ENCODE measurements around the gene DYNC1LI1. TPM values are rescaled to one million over a fixed set of nuclear protein-coding genes. Genes with fewer than 3 reads are reported as not detected.

The DYNC1LI1 gene
- polyA plus RNA-seq, 1 donor (not counting 4 experiments of a cell fraction or from before 2014, with no cell fraction given) = 64.4 TPM

GRCh38 chr3:32544894-32545293, 25.8 kb downstream of the DYNC1LI1 start:
- Histone ChIP-seq H3K4me3 (ENCODE audit: control insufficient read depth in 2 of 3, extremely low read depth in 1 of 3, insufficient read depth in 2 of 3, low read depth in 1 of 3, low read length in 3 of 3) (no peak overlapping the region), H3K4me2 (ENCODE audit: control insufficient read depth, extremely low read depth, insufficient read depth, low read depth, low read length) (no peak overlapping the region), H3K4me1 (ENCODE audit: control insufficient read depth, extremely low read depth, insufficient read depth, low read length) (no peaks in the 10 kb centered on the region), H3K27ac (ENCODE audit: control insufficient read depth, insufficient read depth, low read length) (no peak overlapping the region), H3K27me3 (ENCODE audit: control insufficient read depth, extremely low read depth, insufficient read depth, low read length) (no peaks in the 10 kb centered on the region), H4K20me1 (ENCODE audit: control insufficient read depth, extremely low read depth, insufficient read depth, low read length) (no peaks in the 10 kb centered on the region), H3K9ac (ENCODE audit: control insufficient read depth, extremely low read depth, insufficient read depth, low read length) (no peak overlapping the region), H3K36me3 (ENCODE audit: control insufficient read depth in 2 of 2, extremely low read depth in 1 of 2, insufficient read depth in 2 of 2, low read length in 2 of 2) (no peaks in the 10 kb centered on the region), H2AFZ (ENCODE audit: control insufficient read depth, low read length) (no peak overlapping the region), H3K79me2 (ENCODE audit: control insufficient read depth, insufficient read depth, low read length) (peaks cover 34% of the 10 kb centered on the region), H3K9me1 (ENCODE audit: control insufficient read depth, extremely low read depth, insufficient read depth, low read length) (no peaks in the 10 kb centered on the region), H3K9me3 (ENCODE audit: control insufficient read depth, low read depth, low read length) (no peaks in the 10 kb centered on the region)
- peak; percentile 34 for FAIRE-seq
- no peak for DNase-seq (ENCODE audit: low read depth, low spot score)
- dilution Hi-C loops (cut with MboI; ENCODE audit: extremely low pct_ligation_motif_present, low sequenced_read_pairs) = no loop called here
- TF ChIP-seq EZH2 (IDR thresholded peaks at IDR 0.05; ENCODE audit: low read length) (no peak), CTCF (optimal IDR thresholded peaks at IDR 0.05 in 1 of 3, IDR thresholded peaks at IDR 0.05 in 1 of 3, conservative IDR thresholded peaks at IDR 0.05 in 1 of 3; ENCODE audit: extremely low read depth in 1 of 3, insufficient read depth in 2 of 3, low read length in 3 of 3) (no peak)

GRCh38 chr3:32542807-32543206, 27.9 kb downstream of the DYNC1LI1 start:
- Histone ChIP-seq H3K27ac (ENCODE audit: control insufficient read depth, insufficient read depth, low read length) (no peak overlapping the region), H3K9me3 (ENCODE audit: control insufficient read depth, low read depth, low read length) (no peaks in the 10 kb centered on the region), H2AFZ (ENCODE audit: control insufficient read depth, low read length) (no peak overlapping the region), H3K9me1 (ENCODE audit: control insufficient read depth, extremely low read depth, insufficient read depth, low read length) (no peaks in the 10 kb centered on the region), H3K36me3 (ENCODE audit: control insufficient read depth in 2 of 2, extremely low read depth in 1 of 2, insufficient read depth in 2 of 2, low read length in 2 of 2) (no peaks in the 10 kb centered on the region), H4K20me1 (ENCODE audit: control insufficient read depth, extremely low read depth, insufficient read depth, low read length) (no peaks in the 10 kb centered on the region), H3K4me1 (ENCODE audit: control insufficient read depth, extremely low read depth, insufficient read depth, low read length) (no peaks in the 10 kb centered on the region), H3K27me3 (ENCODE audit: control insufficient read depth, extremely low read depth, insufficient read depth, low read length) (no peaks in the 10 kb centered on the region), H3K9ac (ENCODE audit: control insufficient read depth, extremely low read depth, insufficient read depth, low read length) (no peak overlapping the region), H3K4me2 (ENCODE audit: control insufficient read depth, extremely low read depth, insufficient read depth, low read depth, low read length) (no peak overlapping the region), H3K4me3 (ENCODE audit: control insufficient read depth in 2 of 3, extremely low read depth in 1 of 3, insufficient read depth in 2 of 3, low read depth in 1 of 3, low read length in 3 of 3) (no peak overlapping the region), H3K79me2 (ENCODE audit: control insufficient read depth, insufficient read depth, low read length) (peaks cover 20% of the 10 kb centered on the region)
- dilution Hi-C loops (cut with MboI; ENCODE audit: extremely low pct_ligation_motif_present, low sequenced_read_pairs) = no loop called here
- DNase-seq (ENCODE audit: low read depth, low spot score) = no peak
- TF ChIP-seq EZH2 (IDR thresholded peaks at IDR 0.05; ENCODE audit: low read length) = no peak
- TF ChIP-seq CTCF (optimal IDR thresholded peaks at IDR 0.05 in 1 of 3, IDR thresholded peaks at IDR 0.05 in 1 of 3, conservative IDR thresholded peaks at IDR 0.05 in 1 of 3; ENCODE audit: extremely low read depth in 1 of 3, insufficient read depth in 2 of 3, low read length in 3 of 3) = no peak
- FAIRE-seq = no peak
